BE2C (cell line): ENCODE measurements around the gene STK11.

Experiments used
- DNase-seq: peaks from one replicate; pipeline ENCODE4 v3.0.0-alpha.2; 2020
- H3K27me3 ChIP-seq: fragments of 250-450 bp; sonication (Bioruptor Pico); 2 replicates; pipeline ENCODE4 v1.5.1; 2020; ENCODE audit warnings: mild to moderate bottlenecking
- H3K36me3 ChIP-seq: fragments of 250-450 bp; sonication (Bioruptor Pico); 2 replicates; pipeline ENCODE4 v1.5.1; 2020; ENCODE audit warnings: mild to moderate bottlenecking
- H3K4me1 ChIP-seq: fragments of 250-450 bp; sonication (Bioruptor Pico); 2 replicates; pipeline ENCODE4 v1.5.1; 2020
- H3K4me3 ChIP-seq: 2 replicates; pipeline ENCODE4 v1.5.1; 2011; ENCODE audit warnings: low read depth, low read length
- H3K9me3 ChIP-seq: fragments of 250-450 bp; sonication (Bioruptor Pico); 2 replicates; pipeline ENCODE4 v1.5.1; 2020
- TF ChIP-seq, protein P1 (sequence below): IDR thresholded peaks from 2 replicates; pipeline ENCODE4 v1.5.1; 2012; ENCODE audit warnings: mild to moderate bottlenecking, low read depth, low read length

Gene STK11

DNA sequence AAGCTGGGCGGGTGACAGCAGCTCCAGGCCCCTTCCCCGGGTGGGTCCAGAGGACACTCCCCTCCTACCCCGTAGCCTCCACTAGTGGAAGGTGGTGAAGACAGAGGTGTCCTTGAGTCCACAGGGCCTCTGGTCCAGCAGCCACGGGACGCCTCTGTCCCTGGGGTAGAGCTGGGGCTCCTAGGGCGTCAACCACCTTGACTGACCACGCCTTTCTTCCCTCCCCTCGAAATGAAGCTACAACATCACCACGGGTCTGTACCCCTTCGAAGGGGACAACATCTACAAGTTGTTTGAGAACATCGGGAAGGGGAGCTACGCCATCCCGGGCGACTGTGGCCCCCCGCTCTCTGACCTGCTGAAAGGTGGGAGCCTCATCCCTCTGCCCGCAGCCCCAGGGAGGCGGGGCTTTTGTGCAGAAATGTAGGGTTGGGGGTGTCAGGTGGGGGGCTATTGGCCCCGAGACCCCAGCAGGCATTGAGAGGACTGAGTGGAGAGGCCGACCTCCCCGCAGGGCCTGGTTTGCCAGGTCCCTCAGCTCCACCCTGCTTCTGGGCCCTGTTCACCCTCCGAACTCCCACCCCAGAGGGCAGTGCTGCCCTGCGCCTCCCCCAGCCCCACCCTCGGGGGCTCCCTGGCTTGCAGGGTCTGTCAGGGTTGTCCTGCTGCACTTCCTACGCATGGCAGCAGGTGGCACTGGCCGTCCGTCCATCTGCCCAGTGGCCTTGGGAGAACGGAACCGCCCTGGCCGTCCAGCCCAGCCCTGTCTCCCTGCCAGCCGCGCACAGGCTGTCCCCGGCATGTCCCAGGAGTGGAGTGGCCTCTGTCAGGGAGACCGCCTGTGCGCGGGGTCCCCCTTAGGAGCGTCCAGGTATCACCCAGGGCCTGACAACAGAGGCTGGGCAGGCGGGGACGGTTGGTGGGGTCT lies 15.7 kb downstream of the STK11 start:
- TF ChIP-seq, protein P1, sequence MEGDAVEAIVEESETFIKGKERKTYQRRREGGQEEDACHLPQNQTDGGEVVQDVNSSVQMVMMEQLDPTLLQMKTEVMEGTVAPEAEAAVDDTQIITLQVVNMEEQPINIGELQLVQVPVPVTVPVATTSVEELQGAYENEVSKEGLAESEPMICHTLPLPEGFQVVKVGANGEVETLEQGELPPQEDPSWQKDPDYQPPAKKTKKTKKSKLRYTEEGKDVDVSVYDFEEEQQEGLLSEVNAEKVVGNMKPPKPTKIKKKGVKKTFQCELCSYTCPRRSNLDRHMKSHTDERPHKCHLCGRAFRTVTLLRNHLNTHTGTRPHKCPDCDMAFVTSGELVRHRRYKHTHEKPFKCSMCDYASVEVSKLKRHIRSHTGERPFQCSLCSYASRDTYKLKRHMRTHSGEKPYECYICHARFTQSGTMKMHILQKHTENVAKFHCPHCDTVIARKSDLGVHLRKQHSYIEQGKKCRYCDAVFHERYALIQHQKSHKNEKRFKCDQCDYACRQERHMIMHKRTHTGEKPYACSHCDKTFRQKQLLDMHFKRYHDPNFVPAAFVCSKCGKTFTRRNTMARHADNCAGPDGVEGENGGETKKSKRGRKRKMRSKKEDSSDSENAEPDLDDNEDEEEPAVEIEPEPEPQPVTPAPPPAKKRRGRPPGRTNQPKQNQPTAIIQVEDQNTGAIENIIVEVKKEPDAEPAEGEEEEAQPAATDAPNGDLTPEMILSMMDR, result peak; percentile 73
- peaks cover 22% of the 10 kb centered on the region for H3K4me1 ChIP-seq
- H3K27me3 ChIP-seq, result no peaks in the 10 kb centered on the region
- no peaks in the 10 kb centered on the region for H3K9me3 ChIP-seq
- H3K4me3 ChIP-seq, result no peak overlapping the region
- peak; percentile 74 for DNase-seq
- peaks cover 52% of the 10 kb centered on the region for H3K36me3 ChIP-seq

DNA sequence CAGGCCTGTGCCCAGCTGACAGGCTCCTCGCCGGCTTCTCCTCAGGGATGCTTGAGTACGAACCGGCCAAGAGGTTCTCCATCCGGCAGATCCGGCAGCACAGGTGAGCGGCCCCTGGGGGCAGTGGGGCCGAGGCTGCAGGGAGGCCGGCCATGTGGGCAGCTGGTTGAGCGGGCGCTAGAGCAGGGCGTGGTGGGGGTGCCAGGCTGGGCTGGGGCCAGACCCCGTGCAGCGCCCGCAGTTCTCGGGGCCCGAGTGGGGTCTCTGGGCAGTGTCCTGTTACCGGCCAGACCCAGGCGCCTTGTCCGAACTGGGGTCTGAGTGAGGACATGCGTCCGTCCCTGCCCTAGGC lies 16.3 kb downstream of the STK11 start:
- H3K4me3 ChIP-seq, result no peak overlapping the region

DNA sequence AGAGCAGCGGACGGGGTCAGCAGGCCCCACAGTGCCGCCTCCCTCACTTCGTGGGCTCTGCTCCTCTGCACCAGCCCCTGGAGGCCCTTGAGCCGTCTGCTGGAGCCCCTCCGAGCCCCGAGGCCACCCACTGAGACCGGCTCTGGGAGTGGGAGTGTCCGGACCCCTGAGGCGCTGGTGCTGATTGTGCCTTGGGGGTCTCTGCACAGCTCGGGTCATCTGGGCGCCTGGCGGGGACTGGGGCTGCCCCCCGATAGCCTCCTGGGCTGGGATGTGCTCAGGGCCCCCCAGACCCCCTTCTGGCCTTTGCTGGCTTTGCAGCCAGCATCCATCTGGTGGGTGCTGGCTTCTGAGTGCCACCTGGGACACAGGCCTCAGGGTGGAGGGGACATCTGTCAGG lies 16.8 kb downstream of the STK11 start:
- TF ChIP-seq, protein P1, result peak; percentile 25; the same call in 1 of the 2 replicates
- Histone ChIP-seq H3K9me3 (no peaks in the 10 kb centered on the region), H3K4me3 (no peak overlapping the region), H3K4me1 (peaks cover 22% of the 10 kb centered on the region), H3K27me3 (no peaks in the 10 kb centered on the region), H3K36me3 (peaks cover 63% of the 10 kb centered on the region)
- DNase-seq, result no peak

More for the DNA sequence above, 16.3 kb downstream of the STK11 start:
- peaks cover 58% of the 10 kb centered on the region for H3K36me3 ChIP-seq
- peaks cover 22% of the 10 kb centered on the region for H3K4me1 ChIP-seq
- DNase-seq, result no peak
- H3K27me3 ChIP-seq, result no peaks in the 10 kb centered on the region
- no peaks in the 10 kb centered on the region for H3K9me3 ChIP-seq
- TF ChIP-seq, protein P1, result no peak

- peaks cover 70% of the 10 kb centered on the region for H3K36me3 ChIP-seq
- peak; percentile 95 for DNase-seq
- no peaks in the 10 kb centered on the region for H3K9me3 ChIP-seq
- H3K4me1 ChIP-seq, result peaks cover 22% of the 10 kb centered on the region
- no peak overlapping the region for H3K4me3 ChIP-seq
- no peaks in the 10 kb centered on the region for H3K27me3 ChIP-seq
- TF ChIP-seq, protein P1, result peak; percentile 81
Observed at GRCh38 chr19:1223018-1223855, 17.7 kb downstream of the STK11 start.

DNA sequence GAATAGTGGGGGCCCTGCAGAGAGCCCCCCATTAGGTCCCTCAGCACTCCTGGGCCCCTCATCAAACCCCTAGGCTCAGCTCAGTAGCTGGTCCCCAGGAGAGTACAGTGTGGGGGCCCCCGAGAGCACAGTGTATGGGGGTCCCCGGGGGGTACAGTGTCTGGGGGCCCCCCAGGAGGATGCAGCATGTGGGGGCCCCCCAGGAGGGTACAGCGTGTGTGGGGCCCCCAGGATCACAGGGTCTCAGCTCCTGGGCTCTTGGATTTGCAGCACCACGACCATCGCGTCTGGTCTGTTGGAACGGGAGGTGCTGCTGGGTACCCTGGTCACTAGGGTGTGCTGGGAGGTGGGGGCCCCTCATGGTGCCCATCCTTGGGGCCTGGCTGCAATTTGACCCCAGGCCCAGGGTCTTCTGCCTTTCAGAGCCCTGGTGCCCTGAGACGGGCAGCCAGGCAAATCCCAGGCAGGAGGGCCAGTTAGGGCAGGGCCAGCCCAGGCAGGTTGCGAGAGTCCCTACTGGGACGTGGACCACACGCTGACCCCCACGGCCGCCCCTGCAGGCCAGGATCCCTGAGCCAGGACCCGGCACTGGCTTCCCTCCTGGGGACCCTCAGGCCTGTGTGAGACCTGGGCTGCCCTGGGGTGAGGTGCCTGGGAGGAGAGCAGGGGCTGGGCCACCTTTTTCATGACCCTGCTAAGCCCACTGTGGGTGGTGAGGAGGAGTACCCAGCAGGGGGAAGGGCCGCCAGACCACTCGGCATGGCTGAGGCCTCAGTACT lies 18.7 kb downstream of the STK11 start:
- peaks cover 70% of the 10 kb centered on the region for H3K36me3 ChIP-seq
- H3K4me1 ChIP-seq, result peaks cover 22% of the 10 kb centered on the region
- no peaks in the 10 kb centered on the region for H3K9me3 ChIP-seq
- no peaks in the 10 kb centered on the region for H3K27me3 ChIP-seq
- no peak for DNase-seq
- no peak overlapping the region for H3K4me3 ChIP-seq
- TF ChIP-seq, protein P1, result no peak
